Measurements from ENCODE around the gene RNPEP. TPM values are rescaled to one million over a fixed set of nuclear protein-coding genes. Genes with fewer than 3 reads are reported as not detected.

Gene RNPEP
- 69.1 and 122 TPM in 2 replicates for total RNA-seq

GRCh38 chr1:201982623-201983379, at the start of gene RNPEP:
Gene RNPEP, plus strand, starts transcription at chr1:201982648. Its CDS starts 19 bp downstream, at chr1:201982667.

DNA sequence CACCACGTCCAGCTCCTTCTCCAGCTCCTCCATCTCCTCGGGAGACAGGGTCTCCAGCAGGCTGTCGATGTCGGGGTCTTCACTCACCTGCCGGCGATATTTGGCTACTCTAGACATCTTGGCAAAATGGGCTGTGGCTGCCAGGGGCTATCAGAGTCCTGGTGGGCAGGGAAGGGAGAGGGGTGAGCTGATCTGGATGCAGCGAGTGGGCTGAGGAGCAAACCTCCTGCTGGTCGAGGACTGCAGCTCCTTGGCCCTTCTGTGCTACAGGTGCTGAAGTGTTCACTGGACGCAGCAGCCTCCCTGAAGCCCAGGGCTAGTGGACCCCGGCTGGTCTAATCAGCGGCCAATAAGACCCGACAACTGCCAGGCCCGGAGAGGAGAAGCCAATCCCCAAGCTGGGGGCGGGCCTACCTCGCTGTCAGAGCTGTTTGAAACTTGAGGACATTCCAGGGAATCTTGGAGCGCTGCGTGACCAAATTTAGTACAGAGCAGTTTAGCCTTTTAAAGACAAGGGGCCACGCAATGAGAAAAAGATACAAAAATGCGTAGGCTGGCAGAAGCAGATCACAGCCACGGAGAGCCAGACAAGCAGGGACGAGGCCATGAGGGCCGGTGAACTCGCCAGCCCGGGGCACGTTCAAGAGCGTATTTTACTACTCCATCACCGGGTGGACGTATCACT, 36.1 kb upstream of the RNPEP start, which contains the start of gene LMOD1:
Gene LMOD1, minus strand, starts transcription at position 325 of the 685 bp plus-strand sequence. Its CDS starts 208 bp downstream, at position 117.

GRCh38 chr1:201955009-201955728, 27.3 kb upstream of the RNPEP start, which contains the start of gene TIMM17A:
Gene TIMM17A, plus strand, starts transcription at chr1:201955503. Its CDS starts 24 bp downstream, at chr1:201955527.

DNA sequence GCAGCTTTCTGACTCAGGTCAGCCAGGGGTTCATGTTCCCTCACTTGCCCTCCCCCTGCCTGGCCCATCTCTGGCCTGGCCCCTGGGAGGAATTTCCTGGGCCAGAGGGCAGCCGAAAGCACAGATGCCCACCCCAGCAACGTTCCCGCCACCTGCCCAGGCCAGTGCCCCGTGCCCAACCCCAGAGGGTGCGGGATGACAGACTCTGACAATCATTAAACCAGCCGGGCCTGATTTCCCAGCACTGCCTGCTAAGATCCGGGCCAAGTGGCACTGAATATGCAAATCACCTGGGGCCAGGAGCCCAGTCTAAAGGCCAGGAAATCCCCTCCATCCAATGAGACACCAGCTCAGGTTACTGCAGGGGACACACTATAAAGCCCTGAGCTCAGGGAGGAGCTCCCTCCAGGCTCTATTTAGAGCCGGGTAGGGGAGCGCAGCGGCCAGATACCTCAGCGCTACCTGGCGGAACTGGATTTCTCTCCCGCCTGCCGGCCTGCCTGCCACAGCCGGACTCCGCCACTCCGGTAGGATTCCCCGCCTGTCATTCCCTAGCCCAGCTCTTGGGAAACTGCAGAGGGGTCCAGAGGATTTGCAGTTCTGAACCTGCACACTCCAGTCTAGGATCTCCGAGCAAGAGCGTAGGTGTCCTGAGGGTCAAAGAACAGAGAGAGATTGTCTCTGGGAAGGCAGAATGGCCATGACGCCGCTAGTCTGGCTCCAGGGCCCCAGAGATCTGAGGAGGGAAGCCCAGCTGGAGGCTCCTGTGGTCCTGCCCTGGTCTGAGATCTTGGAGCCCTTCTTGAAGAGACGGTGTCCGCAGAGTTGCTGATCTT, 27.9 kb downstream of the RNPEP start, which contains the start of gene ELF3:
Gene ELF3, plus strand, starts transcription at position 408 of the 836 bp plus-strand sequence. CDS start 550 bp downstream, outside the sequence.

Other genes starting within 250 kb of the RNPEP start
- gene IPO9, start 153.5 kb upstream of the RNPEP start, total RNA-seq: 18.5 and 24.6 TPM in 2 replicates
- gene SHISA4, start 93.8 kb upstream of the RNPEP start, total RNA-seq: 15.3 and 37.4 TPM in 2 replicates
- gene LMOD1, start 36.1 kb upstream of the RNPEP start, total RNA-seq: 7.7 and 22.2 TPM in 2 replicates
- gene TIMM17A, start 27.1 kb upstream of the RNPEP start, total RNA-seq: 39.7 and 62.4 TPM in 2 replicates
- under 0.01 and 1.2 TPM in 2 replicates for gene ELF3, start 27.9 kb downstream of the RNPEP start, total RNA-seq
- gene GPR37L1, start 140.3 kb downstream of the RNPEP start, total RNA-seq: not detected in 2 replicates
- 17.0 and 27.1 TPM in 2 replicates for gene ARL8A, start 162.1 kb downstream of the RNPEP start, total RNA-seq
- gene PTPN7, start 178.0 kb downstream of the RNPEP start, total RNA-seq: not detected in 2 replicates
- not detected in 2 replicates for gene LGR6, start 211.2 kb downstream of the RNPEP start, total RNA-seq

Data from smooth muscle cell of trachea (primary cell).